Kidney (tissue), 22 donors: Measurements from ENCODE around the gene TMEM114. TPM values are rescaled to one million over a fixed set of nuclear protein-coding genes. Genes with fewer than 3 reads are reported as not detected.

ENCODE experiments used
- DNase-seq, 5 donors: peaks; one replicate each; pipeline ENCODE4 v3.0.0-alpha.2; 2013 to 2020
- FAIRE-seq: peaks from 2 replicates; lab custom pipeline; 2012; peaks lifted over from hg19 to GRCh38; lab: Jason Lieb, UNC
- H3K27ac ChIP-seq, 2 donors: one replicate each; pipeline ENCODE4 v1.7.0; 2013; ENCODE audit warnings: low read depth in 2 of 2, low read length in 2 of 2, inconsistent platforms in 1 of 2
- H3K27me3 ChIP-seq: one replicate; pipeline ENCODE4 v1.7.1; 2013; ENCODE audit warnings: low read length, inconsistent platforms; ENCODE audit not compliant: control insufficient read depth, insufficient read depth
- H3K36me3 ChIP-seq, 3 donors: one replicate each; pipeline versions ENCODE4 v1.7.0 to v1.7.1; 2013; ENCODE audit warnings: low read length in 3 of 3, control low read depth in 1 of 3, inconsistent platforms in 1 of 3; ENCODE audit not compliant: insufficient read depth in 3 of 3, control insufficient read depth in 2 of 3
- H3K4me1 ChIP-seq, 3 donors: one replicate each; pipeline versions ENCODE4 v1.7.0 to v1.7.1; 2013; ENCODE audit warnings: low read length in 3 of 3, inconsistent platforms in 1 of 3, low read depth in 1 of 3; ENCODE audit not compliant: control insufficient read depth in 2 of 3, insufficient read depth in 2 of 3
- H3K4me3 ChIP-seq, 3 donors: one replicate each; pipeline versions ENCODE4 v1.7.0 to v1.8.1; 2013; ENCODE audit warnings: low read length in 3 of 3, control low read depth in 1 of 3, inconsistent platforms in 1 of 3
- H3K9ac ChIP-seq, 3 donors: one replicate each; pipeline versions ENCODE4 v1.7.0 to v1.7.1; 2013; ENCODE audit warnings: low read length in 3 of 3, control low read depth in 1 of 3, inconsistent platforms in 1 of 3
- H3K9me3 ChIP-seq, 3 donors: one replicate each; pipeline versions ENCODE4 v1.7.0 to v1.7.1; 2013; ENCODE audit warnings: low read length in 3 of 3, control low read depth in 1 of 3, inconsistent platforms in 1 of 3; ENCODE audit not compliant: control insufficient read depth in 2 of 3, insufficient read depth in 1 of 3
- intact Hi-C: fragments of 100-400 bp; cut with DNase I; formaldehyde crosslinking; loops from one replicate; pipeline ENCODE4 v1.11.1; 2022
- long read RNA-seq, 10 donors: library from polyadenylated mRNA in 1 of 10; unstranded in 1 of 10; transcript quantifications; one replicate each; pipeline ENCODE4 v2.0.0 and lab custom pipeline, GENCODE V29; 2021 to 2026
- polyA plus RNA-seq: library from polyadenylated mRNA; stranded (reverse); fragments of 350-450 nt; fragmentation: Illumina TruSeq; extraction: RNeasy Lipid Tissue Mini Kit (QIAGEN cat#74804); gene quantifications from one replicate; pipeline ENCODE4 v1.2.3, GENCODE V29; 2014; ENCODE audit warnings: low read depth, low replicate concordance; ENCODE audit not compliant: insufficient read depth
- total RNA-seq: library from RNA; stranded (reverse); fragmentation: NEBNext Ultra II Directional; extraction: Animal tissue kit (Norgen Biotek cat#: 25700); gene quantifications from one replicate; pipeline ENCODE4 v1.2.1, GENCODE V29; 2021
- TF ChIP-seq, protein P1 (sequence below): IDR thresholded peaks from 3 replicates; pipeline ENCODE4 v1.5.1; 2012; ENCODE audit warnings: mild to moderate bottlenecking, moderate library complexity, borderline replicate concordance; ENCODE audit not compliant: insufficient read depth; ENCODE audit errors: extremely low read depth
- donor health status: control.
- donor health status: control.
- donor health status: control.
- donor health status: control.
- donor health status: control.
- donor health status: DM: yes; HTN: yes; CAD: no.
- donor health status: Normal renal cell carcinoma (clear cell type).

Gene TMEM114
- not detected for total RNA-seq
- not detected for polyA plus RNA-seq
- long read RNA-seq, donor 1 = 0 reads
- long read RNA-seq, donor 2 = 0 reads
- long read RNA-seq, donor 3 = 0 reads
- long read RNA-seq, donor 4 = 0 reads
- long read RNA-seq, donor 5 = 0 reads
- long read RNA-seq, donor 6 = 0 reads
- long read RNA-seq, donor 7 = 0 reads
- long read RNA-seq, donor 8 = 0 reads
- long read RNA-seq, donor 9 = 0 reads
- long read RNA-seq, donor 10 = 0 reads

DNA sequence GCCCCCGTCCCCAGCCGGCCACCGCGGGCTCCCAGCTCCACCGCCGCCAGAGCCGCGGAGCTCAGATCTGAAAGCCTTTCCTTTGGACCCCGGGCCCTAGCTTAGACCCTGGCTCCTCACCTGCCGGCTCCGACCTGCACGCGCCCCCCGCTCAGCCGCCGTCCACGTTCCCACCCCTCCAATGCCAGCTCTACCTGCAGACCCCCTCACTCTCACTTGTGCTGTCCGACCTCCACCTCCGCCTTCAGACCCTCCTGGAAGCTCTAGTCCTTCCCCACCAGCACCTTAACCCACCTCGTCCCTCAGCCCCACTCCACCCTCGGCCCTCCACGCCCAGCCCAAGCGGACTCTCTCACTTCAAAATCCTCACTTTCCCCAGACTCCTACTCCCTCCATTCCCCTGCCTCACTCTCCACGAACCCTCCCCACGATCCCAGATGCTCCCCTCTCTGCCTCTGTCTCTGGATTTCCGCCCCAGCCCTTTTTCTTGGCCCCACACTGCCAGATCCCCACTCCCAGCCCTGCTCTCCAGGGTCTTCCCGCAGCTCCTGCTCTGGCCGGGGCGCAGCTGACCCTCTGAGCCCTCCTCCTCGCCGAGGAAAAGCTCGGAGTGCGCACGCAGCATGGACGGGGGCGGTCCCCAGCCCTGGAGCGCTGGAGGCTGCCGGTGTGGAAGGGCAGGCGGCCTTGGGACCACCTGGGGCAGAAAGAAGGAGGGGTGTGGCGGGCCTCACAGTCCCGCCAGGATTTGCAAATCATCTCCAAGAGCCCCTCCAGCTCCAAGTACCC, at the start of gene TMEM114:
Gene TMEM114, minus strand, starts transcription at position 612 of the 789 bp plus-strand sequence. CDS start 673 bp downstream, outside the sequence.
- FAIRE-seq = no peak
- Histone ChIP-seq H3K4me3 (peak within 1 kb of the TSS in 1 of 3 donors; percentile 9), H3K36me3 (no peaks in the 10 kb centered on the region), H3K9ac (no peak within 1 kb of the TSS), H3K27ac (no peak within 1 kb of the TSS), H3K9me3 (peaks cover 0 to 2% (median 0%) of the 10 kb centered on the region in 3 donors), H3K27me3 (peaks cover 19% of the 10 kb centered on the region), H3K4me1 (no peaks in the 10 kb centered on the region)
- DNase-seq = peak in 2 of 5 donors; percentile 15 to 37
- intact Hi-C loops = no loop called here
- TF ChIP-seq, protein P1, sequence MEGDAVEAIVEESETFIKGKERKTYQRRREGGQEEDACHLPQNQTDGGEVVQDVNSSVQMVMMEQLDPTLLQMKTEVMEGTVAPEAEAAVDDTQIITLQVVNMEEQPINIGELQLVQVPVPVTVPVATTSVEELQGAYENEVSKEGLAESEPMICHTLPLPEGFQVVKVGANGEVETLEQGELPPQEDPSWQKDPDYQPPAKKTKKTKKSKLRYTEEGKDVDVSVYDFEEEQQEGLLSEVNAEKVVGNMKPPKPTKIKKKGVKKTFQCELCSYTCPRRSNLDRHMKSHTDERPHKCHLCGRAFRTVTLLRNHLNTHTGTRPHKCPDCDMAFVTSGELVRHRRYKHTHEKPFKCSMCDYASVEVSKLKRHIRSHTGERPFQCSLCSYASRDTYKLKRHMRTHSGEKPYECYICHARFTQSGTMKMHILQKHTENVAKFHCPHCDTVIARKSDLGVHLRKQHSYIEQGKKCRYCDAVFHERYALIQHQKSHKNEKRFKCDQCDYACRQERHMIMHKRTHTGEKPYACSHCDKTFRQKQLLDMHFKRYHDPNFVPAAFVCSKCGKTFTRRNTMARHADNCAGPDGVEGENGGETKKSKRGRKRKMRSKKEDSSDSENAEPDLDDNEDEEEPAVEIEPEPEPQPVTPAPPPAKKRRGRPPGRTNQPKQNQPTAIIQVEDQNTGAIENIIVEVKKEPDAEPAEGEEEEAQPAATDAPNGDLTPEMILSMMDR = no peak

DNA sequence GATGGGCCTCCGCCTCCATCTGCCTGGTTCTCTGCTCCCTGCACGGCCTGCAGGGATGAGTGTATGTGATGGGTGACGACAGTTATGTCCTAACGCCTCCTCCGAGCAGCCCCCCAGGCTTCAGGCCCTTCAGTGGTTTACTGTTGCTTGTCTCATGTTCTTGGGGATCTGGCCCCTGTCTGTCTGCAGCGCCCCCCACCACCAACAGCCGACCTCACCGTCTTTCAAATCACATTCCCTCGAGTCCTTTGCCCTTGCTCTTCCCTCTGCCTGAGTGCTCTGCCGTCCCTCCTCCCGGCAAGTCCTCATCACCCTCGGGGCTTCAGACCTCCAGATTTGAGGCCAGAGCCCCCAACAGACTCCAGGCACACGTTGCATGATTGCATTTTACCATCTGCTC, 49.4 kb upstream of the TMEM114 start:
- H3K27me3 ChIP-seq = no peaks in the 10 kb centered on the region
- H3K9ac ChIP-seq = no peak overlapping the region
- TF ChIP-seq, protein P1 = no peak
- no peak overlapping the region for H3K27ac ChIP-seq
- peaks cover 0 to 3% (median 0%) of the 10 kb centered on the region in 3 donors for H3K4me1 ChIP-seq
- H3K9me3 ChIP-seq = no peaks in the 10 kb centered on the region
- FAIRE-seq = no peak
- no peak for DNase-seq
- no peak overlapping the region for H3K4me3 ChIP-seq
- intact Hi-C loops = no loop called here
- H3K36me3 ChIP-seq = peaks cover 15 to 61% (median 41%) of the 10 kb centered on the region in 3 donors

DNA sequence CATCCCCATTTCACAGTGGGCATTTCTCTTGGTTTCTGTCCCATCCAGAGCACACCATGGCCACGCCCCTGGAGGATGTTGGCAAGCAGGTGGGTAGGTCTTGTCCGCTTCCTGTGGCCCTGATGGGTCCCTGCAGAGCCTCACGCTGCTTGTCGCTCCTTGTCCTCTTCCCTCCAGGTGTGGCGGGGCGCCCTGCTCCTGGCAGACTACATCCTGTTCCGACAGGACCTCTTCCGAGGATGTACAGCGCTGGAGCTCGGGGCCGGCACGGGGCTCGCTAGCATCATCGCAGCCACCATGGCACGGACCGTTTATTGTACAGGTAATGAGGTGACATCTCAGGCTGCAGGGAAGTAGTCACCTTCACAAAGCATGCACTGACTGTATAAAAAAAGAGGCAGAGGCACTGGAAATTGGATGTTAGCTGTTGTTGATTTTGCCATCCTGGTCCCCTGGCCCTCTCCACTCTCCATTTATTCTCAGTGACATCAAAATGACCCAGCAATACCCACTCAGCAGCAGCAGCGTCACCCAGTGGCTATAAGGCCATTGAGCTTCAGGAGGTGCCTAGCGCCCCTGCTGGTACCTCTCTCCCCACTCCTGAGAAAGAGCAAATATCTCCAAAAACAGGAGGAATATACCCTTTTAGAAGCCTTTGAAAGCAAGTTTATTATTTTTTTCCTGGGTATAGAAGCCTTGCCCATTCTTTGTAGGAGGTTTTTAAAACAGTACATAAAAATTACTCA, 44.9 kb upstream of the TMEM114 start:
- TF ChIP-seq, protein P1 = no peak
- no peak overlapping the region for H3K9ac ChIP-seq
- H3K4me1 ChIP-seq = no peaks in the 10 kb centered on the region
- no peak overlapping the region for H3K4me3 ChIP-seq
- DNase-seq (peak in 3 of 5 donors; percentile 48 to 54 (median 49)), FAIRE-seq (no peak)
- no peaks in the 10 kb centered on the region for H3K27me3 ChIP-seq
- no peaks in the 10 kb centered on the region for H3K9me3 ChIP-seq
- H3K36me3 ChIP-seq = peaks cover 7 to 55% (median 34%) of the 10 kb centered on the region in 3 donors
- no peak overlapping the region for H3K27ac ChIP-seq
- intact Hi-C loops = no loop called here
